ENCODE data around the gene RNF208.

The RNF208 gene

DNA sequence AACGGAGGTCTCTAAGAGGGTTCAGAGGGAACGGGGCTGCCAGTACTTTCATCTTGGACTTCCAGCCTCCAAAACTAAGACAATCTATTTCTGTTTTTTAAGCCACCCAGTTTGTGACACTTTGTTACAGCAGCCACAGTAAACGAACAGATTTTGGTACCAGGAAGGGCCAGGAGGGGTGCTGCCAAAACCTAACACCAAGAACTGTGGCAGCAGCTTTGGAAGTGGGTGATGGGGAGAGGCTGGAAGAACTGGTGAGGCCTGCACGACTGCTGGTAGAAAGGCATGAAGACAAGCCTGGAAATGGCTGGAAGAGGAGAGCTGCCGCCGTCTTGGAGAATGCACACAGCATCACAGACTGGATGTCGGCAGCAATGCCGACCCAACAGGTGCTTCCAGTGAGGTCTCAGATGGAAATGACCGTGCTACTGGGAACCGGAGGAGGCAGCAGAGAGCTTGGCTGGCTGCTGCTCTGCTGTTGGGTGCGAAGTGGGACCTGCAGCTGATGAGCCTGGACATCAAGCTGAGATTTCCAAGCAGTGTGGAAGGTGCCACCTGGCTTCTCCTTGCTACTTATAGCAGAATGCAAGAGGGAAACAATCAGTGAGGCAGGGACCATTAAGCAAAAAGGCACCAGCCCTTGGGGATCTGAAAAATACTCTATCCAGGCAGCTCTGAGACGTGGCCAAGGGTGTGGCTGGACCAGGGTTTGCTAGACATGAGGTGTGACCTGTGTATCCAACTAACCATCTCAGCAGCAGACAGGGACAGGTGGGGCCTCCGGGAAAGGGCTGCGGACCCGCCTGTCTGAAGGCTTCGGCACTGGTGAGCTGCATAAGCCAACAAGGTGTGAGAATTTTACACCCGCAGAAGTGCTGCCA lies 45.5 kb downstream of the RNF208 start:
- DNase-seq (ENCODE audit: low read depth in 2 of 2), result no peak

DNA sequence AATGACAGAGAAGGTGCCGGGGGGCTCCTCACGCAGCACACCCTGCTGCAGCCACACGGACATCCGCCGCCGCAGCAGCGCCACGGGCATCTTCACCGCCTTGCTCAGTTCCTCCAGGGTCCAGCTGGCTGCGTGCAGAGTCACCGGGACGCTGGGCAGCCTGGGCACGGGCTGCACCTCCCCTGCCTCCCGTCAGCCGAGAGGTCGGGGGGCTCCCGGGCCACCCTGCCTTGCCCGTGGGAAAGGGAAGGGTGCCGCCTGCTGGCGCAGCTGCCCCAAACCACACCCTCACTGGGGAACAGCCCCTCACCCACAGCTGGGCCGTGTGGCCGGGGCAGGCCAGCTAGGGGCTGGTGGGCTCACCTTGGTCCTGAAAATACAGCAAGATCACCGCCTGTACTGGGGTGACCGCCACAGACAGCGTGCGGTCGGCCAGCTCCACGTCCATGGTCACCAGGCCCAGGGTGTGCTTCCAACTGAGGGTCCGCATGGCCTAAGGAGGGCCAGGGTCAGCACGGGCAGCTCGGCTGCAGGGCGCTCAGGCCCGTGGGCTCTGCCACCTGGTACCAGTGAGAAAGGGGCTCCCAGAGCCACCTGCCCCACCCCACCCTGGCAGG lies 46.6 kb downstream of the RNF208 start:
- DNase-seq (ENCODE audit: low read depth in 2 of 2), result no peak

DNA sequence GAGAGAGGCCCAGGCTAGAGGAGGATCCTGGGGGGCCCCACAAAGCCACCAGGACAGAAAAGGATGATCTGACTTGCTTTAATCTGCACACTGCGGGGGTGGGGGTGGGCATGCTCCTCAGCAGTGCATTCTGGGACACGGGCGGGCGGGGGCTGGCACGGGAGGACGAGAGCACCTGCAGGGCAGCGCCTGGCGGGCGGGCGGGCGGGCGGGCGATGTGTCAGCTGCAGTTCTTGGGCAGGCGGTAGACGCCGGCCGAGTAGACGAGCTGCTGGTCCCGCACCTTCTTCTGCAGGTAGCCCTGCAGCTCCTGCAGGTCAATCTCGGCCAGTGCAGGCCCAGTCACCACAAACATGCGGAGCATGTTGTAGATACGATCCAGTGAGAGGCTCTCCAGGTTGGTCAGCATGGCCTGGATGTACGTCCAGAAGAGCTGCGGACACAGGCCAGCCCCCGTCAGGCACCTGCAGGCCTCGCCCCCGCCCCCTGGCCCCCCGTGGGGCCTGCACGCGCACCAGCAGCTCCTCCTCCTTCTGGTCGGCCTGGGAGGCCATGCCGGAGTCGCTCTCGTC lies 47.2 kb downstream of the RNF208 start:
- peak in 1 of 2 donors; percentile 26 for DNase-seq (ENCODE audit: low read depth in 2 of 2)

DNA sequence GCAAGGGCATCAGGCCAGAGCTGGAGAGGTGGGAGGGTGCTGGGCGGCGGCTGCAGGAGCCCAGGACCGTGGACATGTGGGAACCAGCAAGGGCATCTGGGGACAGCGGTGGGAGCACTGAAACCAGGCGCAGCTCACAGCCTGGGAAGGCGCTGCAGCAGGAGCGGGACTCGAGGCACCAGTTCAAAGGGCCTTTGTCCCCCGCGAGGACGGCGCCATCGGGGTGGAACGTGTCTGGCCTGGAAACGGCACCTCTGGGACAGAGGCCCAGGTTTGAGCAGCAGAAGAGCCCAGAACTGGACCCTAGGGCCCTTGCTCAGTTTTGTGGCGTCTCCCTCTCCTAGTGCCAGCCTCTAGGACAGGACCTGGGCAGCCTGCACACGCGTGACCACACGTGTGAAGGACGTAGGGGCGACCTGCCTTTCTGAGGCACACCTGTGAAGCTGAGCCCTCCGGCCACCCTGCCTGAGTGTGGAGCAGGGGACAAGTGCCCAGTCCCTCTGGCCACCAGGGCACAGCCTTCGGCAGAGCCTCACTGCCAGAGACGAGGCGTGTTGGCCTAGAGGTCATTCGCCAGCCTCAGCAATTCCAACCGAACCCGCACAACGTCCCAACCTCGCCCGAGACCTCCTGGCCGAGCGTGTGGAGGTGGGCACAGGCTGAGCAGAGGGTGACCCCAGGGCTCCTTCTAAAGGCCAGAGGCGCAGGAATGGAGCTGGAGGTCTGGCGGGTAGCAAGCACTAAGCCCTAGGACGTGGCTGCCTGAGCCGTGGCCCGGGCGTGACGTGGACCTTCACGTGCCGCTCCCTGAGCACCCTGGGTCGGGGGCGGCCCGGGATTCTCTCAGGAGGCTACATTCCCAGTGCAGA lies 48.0 kb downstream of the RNF208 start:
- no peak for DNase-seq (ENCODE audit: low read depth in 2 of 2)

DNA sequence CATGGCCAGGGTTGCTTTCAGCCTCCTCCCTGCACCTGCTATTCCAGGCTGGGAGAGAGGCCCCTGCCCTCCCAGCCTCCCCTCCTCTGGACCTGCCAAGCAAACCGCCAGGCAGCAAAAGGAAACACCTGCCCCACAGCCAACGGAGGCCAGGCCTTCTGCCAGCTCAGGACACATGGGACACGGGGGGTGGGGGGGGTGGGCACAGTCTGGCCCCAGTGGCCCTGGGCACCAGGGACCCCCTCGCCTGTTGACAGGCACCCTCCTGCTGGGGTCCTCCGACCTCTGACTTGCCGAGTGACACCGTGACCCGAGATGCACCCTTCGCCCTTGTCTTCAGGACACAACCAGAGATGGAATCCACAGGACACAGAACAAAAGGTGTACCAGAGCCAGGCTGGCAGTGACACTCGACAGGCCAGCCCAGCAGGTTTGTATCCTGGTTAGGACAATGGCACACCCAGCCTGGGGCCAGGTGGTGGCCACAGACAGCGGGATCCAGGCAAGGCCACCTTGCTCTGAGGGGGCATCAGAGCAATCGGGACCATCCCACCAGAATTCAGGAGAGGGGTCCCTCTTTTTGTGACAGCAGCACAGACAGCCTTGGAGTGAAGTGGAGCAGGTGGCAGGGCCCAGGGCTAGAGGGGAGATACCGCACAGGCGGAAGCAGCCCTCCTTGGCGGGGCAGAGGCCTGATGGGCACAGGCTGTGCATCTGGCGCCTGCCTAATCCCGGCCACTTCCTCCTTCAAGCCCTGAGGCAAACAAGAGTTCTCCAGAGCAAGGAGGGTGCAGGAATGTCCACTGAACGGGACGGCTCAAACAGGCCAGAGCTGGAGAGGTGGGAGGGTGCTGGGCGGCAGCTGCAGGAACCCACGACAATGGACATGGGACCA lies 48.9 kb downstream of the RNF208 start:
- DNase-seq (ENCODE audit: low read depth in 2 of 2), result no peak

DNA sequence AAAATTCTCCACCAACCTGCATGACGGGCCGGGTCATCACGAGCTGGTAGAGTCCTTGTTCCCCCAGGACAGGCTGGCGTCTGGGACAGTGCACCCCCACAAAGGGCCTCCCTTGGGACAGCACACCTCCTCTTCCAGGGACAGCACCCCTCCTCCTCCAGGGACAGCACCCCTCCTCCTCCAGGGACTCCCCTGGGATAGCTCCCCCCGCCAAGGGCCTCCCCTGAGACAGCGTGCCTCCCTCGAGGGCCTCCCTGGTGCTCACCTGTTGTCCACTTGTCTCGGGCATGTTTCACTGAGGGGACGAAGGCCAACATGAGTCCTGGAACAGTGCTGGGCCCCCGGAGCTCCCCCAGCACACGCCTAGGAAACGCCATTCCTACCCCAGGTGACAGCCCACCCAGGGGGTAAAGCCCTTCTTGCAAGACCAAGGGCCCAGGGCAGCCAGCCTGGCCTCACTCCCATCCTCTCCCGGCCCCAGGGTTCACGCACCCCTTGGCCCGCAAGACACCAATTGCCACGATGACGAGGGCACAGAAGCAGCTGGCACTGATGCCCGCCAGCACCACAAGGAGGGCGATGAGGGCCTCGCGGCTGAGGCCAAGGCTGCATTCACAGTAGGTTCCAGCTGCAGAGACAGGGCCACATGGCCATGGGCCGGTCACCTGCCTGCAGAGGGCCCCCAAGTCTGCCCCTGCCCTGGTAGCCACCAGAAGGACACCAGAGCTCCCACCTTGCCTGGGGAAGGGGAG lies 50.7 kb downstream of the RNF208 start:
- no peak for DNase-seq (ENCODE audit: low read depth in 2 of 2)

DNA sequence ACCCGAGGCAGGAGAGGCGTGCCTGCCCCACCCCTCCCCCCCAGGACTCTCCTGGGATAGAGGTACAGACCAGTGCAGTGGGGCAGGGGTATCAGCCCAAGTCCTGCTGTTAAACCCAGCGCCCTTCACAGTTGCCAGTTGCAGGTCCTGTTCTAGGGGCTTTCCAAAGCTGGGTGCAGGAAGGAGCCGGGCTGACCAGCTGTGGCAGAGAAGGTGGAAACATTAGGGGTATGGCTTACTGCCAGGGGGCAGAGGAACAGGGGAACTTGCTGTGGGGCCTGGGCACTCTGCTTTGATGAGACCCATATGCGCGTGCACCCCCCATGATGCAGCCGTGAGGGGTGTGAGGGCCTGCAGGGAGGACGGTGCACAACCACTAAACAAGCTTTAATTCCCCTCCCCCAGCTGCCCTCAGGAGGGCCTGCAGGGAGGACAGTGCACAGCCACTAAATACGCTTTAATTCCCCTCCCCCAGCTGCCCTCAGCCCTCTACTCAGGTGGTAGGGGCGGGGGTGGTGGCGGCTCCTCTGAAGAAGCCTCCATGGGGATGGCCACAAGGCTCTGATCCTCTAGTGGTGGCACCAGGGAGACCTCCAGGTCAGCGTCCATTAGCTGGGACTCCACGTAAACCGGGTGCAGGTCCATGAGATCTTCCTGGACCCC lies 51.4 kb downstream of the RNF208 start:
- DNase-seq (ENCODE audit: low read depth in 2 of 2), result no peak
